Activated CD4-positive, alpha-beta T cell treated with anti-CD3 and anti-CD28 coated beads, Interleukin-2, Interleukin-4, amounts not matched to agents 100 ng/mL and 50 ng/mL, durations not matched to agents 16 hours and 8 hours (primary cell): ENCODE results near the gene PRR9.
"Not testable (repeated sequence)": the region's sequence is repeated elsewhere in the genome, so short reads cannot be mapped to it uniquely, and the experiment has no call there.

Experiments used
- DNase-seq: peaks from one replicate; pipeline ENCODE4 v3.0.0-alpha.2; 2020; ENCODE audit warnings: low spot score

The PRR9 gene

GRCh38 chr1:153217212-153217611 lies at the start of gene PRR9:
PRR9 (plus strand) TSS chr1:153217584; CDS start chr1:153218145, 561 bp downstream.
- DNase-seq, result no peak

GRCh38 chr1:153168686-153169085 lies 48.7 kb upstream of the PRR9 start:
- no peak for DNase-seq

GRCh38 chr1:153174624-153175023 lies 42.8 kb upstream of the PRR9 start:
- DNase-seq, result no peak

GRCh38 chr1:153178922-153179321 lies 38.5 kb upstream of the PRR9 start:
- DNase-seq, result no peak

GRCh38 chr1:153180556-153180955 lies 36.8 kb upstream of the PRR9 start:
- DNase-seq, result no peak

- not testable (repeated sequence) for DNase-seq
Observed at GRCh38 chr1:153188301-153188700, 29.1 kb upstream of the PRR9 start.

GRCh38 chr1:153190373-153190772 lies 27.0 kb upstream of the PRR9 start:
- DNase-seq, result no peak

- no peak for DNase-seq
Observed at GRCh38 chr1:153192697-153193096, 24.7 kb upstream of the PRR9 start.

- DNase-seq, result no peak
Observed at GRCh38 chr1:153194331-153195050, 22.9 kb upstream of the PRR9 start.

- no peak for DNase-seq
Observed at GRCh38 chr1:153195216-153195615, 22.2 kb upstream of the PRR9 start.

GRCh38 chr1:153202006-153202405 lies 15.4 kb upstream of the PRR9 start:
- DNase-seq, result no peak

GRCh38 chr1:153203130-153203529 lies 14.3 kb upstream of the PRR9 start, which contains the start of gene LELP1:
LELP1 (plus strand) TSS chr1:153203430; CDS start chr1:153204708, 1,278 bp downstream.
- no peak for DNase-seq

GRCh38 chr1:153206631-153207030 lies 10.8 kb upstream of the PRR9 start:
- DNase-seq, result no peak

- no peak for DNase-seq
Observed at GRCh38 chr1:153210206-153210605, 7.2 kb upstream of the PRR9 start.

GRCh38 chr1:153212201-153212600 lies 5.2 kb upstream of the PRR9 start:
- no peak for DNase-seq

- DNase-seq, result no peak
Observed at GRCh38 chr1:153213519-153213918, 3.9 kb upstream of the PRR9 start.

- DNase-seq, result no peak
Observed at GRCh38 chr1:153217744-153218416, 496 bp downstream of the PRR9 start.

GRCh38 chr1:153220606-153221303 lies 3.4 kb downstream of the PRR9 start:
- no peak for DNase-seq

- DNase-seq, result peak; percentile 57
Observed at GRCh38 chr1:153223040-153223891, 5.9 kb downstream of the PRR9 start.

- DNase-seq, result no peak
Observed at GRCh38 chr1:153227810-153228209, 10.4 kb downstream of the PRR9 start.

- DNase-seq, result no peak
Observed at GRCh38 chr1:153228491-153228890, 11.1 kb downstream of the PRR9 start.
